Measurements from ENCODE around the gene RAD51B. TPM values are rescaled to one million over a fixed set of nuclear protein-coding genes. Genes with fewer than 3 reads are reported as not detected.

RAD51B gene
- total and polyA plus RNA-seq, 9 donors, result 21.6 to 70.1 (median 35.1) TPM

DNA sequence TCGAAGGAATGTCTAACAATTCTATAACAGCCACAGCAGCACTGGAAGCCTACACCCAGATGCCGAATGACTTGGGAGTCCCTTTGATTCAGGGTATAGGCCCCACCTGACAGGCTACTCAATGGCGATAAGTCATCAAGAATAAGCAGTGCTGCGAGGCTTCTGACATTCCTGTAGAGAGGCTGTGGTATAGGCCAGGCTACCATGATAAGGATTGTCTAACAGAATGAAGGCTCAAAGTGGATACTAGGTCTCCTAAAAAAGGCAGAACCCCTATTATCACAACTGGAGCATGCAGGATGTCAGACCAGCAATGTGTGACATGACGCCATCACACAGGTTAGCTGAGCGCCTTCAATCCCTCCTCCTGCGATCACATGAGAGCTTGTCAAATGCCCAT, 920.1 kb downstream of the RAD51B start:
- intact Hi-C loops (cut with DNase I), result loop anchor here in 1 of 4 donors (2.0 kb wide), 1 partner anchor 51 kb away; no protein-coding TSS in a partner anchor
- Histone ChIP-seq H3K9me3 (no peaks in the 10 kb centered on the region), H3K4me1 (ENCODE audit: insufficient read depth) (peaks cover 22% of the 10 kb centered on the region), H3K27ac (no peak overlapping the region), H3K4me3 (no peak overlapping the region), H3K36me3 (no peaks in the 10 kb centered on the region), H3K27me3 (no peaks in the 10 kb centered on the region)
- WGBS, 3 donors, result 97% methylated on average over 7 of the region's 7 CpGs
- no peak for DNase-seq
- TF ChIP-seq POLR2A (IDR thresholded peaks at IDR 0.05), result no peak
- no peak for TF ChIP-seq EP300 (IDR thresholded peaks at IDR 0.05)
- TF ChIP-seq, protein P1, sequence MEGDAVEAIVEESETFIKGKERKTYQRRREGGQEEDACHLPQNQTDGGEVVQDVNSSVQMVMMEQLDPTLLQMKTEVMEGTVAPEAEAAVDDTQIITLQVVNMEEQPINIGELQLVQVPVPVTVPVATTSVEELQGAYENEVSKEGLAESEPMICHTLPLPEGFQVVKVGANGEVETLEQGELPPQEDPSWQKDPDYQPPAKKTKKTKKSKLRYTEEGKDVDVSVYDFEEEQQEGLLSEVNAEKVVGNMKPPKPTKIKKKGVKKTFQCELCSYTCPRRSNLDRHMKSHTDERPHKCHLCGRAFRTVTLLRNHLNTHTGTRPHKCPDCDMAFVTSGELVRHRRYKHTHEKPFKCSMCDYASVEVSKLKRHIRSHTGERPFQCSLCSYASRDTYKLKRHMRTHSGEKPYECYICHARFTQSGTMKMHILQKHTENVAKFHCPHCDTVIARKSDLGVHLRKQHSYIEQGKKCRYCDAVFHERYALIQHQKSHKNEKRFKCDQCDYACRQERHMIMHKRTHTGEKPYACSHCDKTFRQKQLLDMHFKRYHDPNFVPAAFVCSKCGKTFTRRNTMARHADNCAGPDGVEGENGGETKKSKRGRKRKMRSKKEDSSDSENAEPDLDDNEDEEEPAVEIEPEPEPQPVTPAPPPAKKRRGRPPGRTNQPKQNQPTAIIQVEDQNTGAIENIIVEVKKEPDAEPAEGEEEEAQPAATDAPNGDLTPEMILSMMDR (IDR thresholded peaks at IDR 0.05), result no peak

DNA sequence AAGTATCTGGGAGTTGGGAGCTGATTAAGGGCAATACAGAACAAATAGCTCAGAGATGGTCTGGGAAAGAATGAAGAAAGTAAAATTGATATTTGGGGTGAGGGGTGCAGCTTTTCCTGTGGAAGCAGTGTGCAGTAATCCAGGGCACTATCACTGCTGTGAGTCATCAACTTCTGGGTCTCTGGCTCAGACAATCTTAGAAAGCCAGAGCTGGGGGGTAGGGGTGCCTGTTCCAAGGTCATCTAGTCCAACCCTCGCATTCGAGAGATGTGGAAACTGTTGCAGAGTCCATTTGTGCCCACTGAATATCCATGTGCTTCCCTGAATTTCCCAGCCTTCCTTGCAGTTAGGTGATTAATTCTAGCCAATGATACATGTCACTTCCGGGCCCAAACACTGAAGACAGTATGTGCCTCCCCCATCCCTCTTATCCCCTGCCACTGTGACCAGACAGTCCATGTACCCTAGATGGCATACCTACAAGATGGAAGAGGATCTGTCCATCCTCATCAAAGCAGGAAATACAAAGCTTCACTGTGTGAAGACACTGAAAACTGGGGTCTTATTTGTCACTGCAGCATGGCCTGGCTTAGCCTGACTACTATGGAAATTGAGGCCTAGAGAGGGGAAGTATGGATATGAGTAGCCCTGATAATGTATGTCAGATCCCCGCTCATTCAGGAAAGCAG, 921.4 kb downstream of the RAD51B start:
- H3K36me3 ChIP-seq, result no peaks in the 10 kb centered on the region
- WGBS, 3 donors, result 63 to 78% (median 70%) methylated on average over 4 of the region's 4 CpGs
- intact Hi-C loops (cut with DNase I), result no loop called here
- H3K27me3 ChIP-seq, result no peaks in the 10 kb centered on the region
- H3K27ac ChIP-seq, result no peak overlapping the region
- H3K4me3 ChIP-seq, result no peak overlapping the region
- no peaks in the 10 kb centered on the region for H3K9me3 ChIP-seq
- TF ChIP-seq, protein P1 (IDR thresholded peaks at IDR 0.05), result no peak
- TF ChIP-seq POLR2A (IDR thresholded peaks at IDR 0.05) (no peak), EP300 (IDR thresholded peaks at IDR 0.05) (no peak)
- DNase-seq, result no peak
- H3K4me1 ChIP-seq (ENCODE audit: insufficient read depth), result peaks cover 17% of the 10 kb centered on the region

DNA sequence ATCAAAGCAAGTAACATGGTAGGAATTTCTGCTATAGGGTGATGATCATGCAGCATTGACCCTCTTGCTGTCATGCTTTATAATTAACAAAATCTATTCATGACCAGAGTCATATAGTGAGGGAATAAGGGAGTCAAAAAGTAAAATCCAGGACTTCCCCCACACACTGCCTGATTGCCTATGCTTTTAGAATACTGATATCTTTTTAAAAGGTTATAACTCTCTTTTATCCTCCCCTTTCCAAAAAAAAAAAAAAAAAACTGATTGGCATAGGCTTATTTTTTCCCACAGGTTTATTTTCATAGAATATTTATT, 921.9 kb downstream of the RAD51B start:
- no peak overlapping the region for H3K27ac ChIP-seq
- TF ChIP-seq, protein P1 (IDR thresholded peaks at IDR 0.05), result no peak
- no peak for TF ChIP-seq EP300 (IDR thresholded peaks at IDR 0.05)
- TF ChIP-seq POLR2A (IDR thresholded peaks at IDR 0.05), result no peak

DNA sequence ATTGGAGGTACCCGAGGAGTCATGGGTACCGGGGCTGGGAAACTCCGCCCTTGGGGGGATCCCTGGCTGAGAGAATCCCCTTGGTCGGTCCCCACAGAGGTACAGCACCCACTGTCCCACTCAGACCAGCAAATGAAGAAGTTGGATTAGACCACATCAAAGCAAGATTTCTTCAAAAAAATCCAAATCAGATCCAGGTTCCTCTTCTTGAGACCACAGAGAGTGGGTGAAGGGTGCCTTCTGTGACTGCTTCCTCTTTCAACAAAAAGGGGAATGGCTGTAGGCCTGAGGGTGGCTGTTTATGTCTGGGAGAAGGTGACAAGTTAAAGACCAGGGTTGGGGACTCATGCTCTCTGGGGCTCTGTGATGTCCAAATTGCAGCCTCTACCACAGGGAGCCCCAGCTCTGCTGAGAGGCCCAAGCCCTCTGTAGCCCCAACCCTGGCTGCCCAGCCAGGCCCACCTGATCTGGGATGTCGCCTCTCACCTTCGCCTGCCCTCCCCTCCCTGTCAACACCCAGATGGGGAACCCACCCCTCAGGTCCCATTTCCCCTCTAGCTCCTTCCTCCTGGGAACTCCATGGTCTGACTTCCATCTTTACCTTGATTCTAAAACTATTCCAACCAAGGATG, 922.4 kb downstream of the RAD51B start:
- Histone ChIP-seq H3K27ac (no peak overlapping the region), H3K4me3 (no peak overlapping the region), H3K9me3 (no peaks in the 10 kb centered on the region), H3K36me3 (no peaks in the 10 kb centered on the region), H3K27me3 (no peaks in the 10 kb centered on the region), H3K4me1 (ENCODE audit: insufficient read depth) (peaks cover 9% of the 10 kb centered on the region)
- no peak for DNase-seq
- WGBS, 3 donors, result 96 to 98% (median 96%) methylated on average over 6 of the region's 6 CpGs
- intact Hi-C loops (cut with DNase I), result no loop called here
- no peak for TF ChIP-seq EP300 (IDR thresholded peaks at IDR 0.05)
- TF ChIP-seq POLR2A (IDR thresholded peaks at IDR 0.05), result no peak
- TF ChIP-seq, protein P1 (IDR thresholded peaks at IDR 0.05), result no peak

More for the DNA sequence above, 921.9 kb downstream of the RAD51B start:
- Histone ChIP-seq H3K9me3 (no peaks in the 10 kb centered on the region), H3K27me3 (no peaks in the 10 kb centered on the region), H3K36me3 (no peaks in the 10 kb centered on the region), H3K4me3 (no peak overlapping the region), H3K4me1 (ENCODE audit: insufficient read depth) (peaks cover 14% of the 10 kb centered on the region)
- intact Hi-C loops (cut with DNase I), result no loop called here
- no peak for DNase-seq

Data from ovary (tissue), 9 donors.